Measurements from ENCODE around the gene CNDP1.

Gene CNDP1

GRCh38 chr18:74512321-74513053, 21.8 kb upstream of the CNDP1 start:
- TF ChIP-seq CREB1 (IDR thresholded peaks at IDR 0.05; ENCODE audit: low read depth) (no peak), ZBTB7A (IDR thresholded peaks at IDR 0.05; ENCODE audit: low read depth) (no peak), FOXM1 (IDR thresholded peaks at IDR 0.05; ENCODE audit: borderline replicate concordance, low read depth) (no peak), TAF1 (IDR thresholded peaks at IDR 0.05; ENCODE audit: low read depth) (no peak), RAD21 (IDR thresholded peaks at IDR 0.05; ENCODE audit: low read depth) (no peak), EGR1 (IDR thresholded peaks at IDR 0.05) (no peak), NFIC (IDR thresholded peaks at IDR 0.05) (no peak), MAX (IDR thresholded peaks at IDR 0.05) (no peak), TCF12 (IDR thresholded peaks at IDR 0.05; ENCODE audit: low read depth) (no peak), CEBPB (IDR thresholded peaks at IDR 0.05) (no peak), EP300 (IDR thresholded peaks at IDR 0.05; ENCODE audit: borderline replicate concordance) (no peak)

- no peak for TF ChIP-seq RAD21 (IDR thresholded peaks at IDR 0.05; ENCODE audit: low read depth)
- TF ChIP-seq TEAD4 (IDR thresholded peaks at IDR 0.05) = no peak
- TF ChIP-seq ZBTB7A (IDR thresholded peaks at IDR 0.05; ENCODE audit: low read depth) = no peak
- no peak for TF ChIP-seq EGR1 (IDR thresholded peaks at IDR 0.05)
- no peak for TF ChIP-seq CREB1 (IDR thresholded peaks at IDR 0.05; ENCODE audit: low read depth)
- TF ChIP-seq YY1 (IDR thresholded peaks at IDR 0.05; ENCODE audit: low read depth) = no peak
- TF ChIP-seq REST (IDR thresholded peaks at IDR 0.05; ENCODE audit: low read depth) = no peak
- no peak for TF ChIP-seq MAX (IDR thresholded peaks at IDR 0.05)
- no peak for TF ChIP-seq FOXM1 (IDR thresholded peaks at IDR 0.05; ENCODE audit: borderline replicate concordance, low read depth)
- no peak for TF ChIP-seq NFIC (IDR thresholded peaks at IDR 0.05)
- no peak for TF ChIP-seq USF1 (IDR thresholded peaks at IDR 0.05)
- TF ChIP-seq EP300 (IDR thresholded peaks at IDR 0.05; ENCODE audit: borderline replicate concordance) = no peak
Measured at GRCh38 chr18:74513149-74513882, 21.0 kb upstream of the CNDP1 start.

- TF ChIP-seq MAX (IDR thresholded peaks at IDR 0.05) (no peak), RAD21 (IDR thresholded peaks at IDR 0.05; ENCODE audit: low read depth) (no peak), CREB1 (IDR thresholded peaks at IDR 0.05; ENCODE audit: low read depth) (no peak), TAF1 (IDR thresholded peaks at IDR 0.05; ENCODE audit: low read depth) (no peak), EP300 (IDR thresholded peaks at IDR 0.05; ENCODE audit: borderline replicate concordance) (no peak), YY1 (IDR thresholded peaks at IDR 0.05; ENCODE audit: low read depth) (no peak), REST (IDR thresholded peaks at IDR 0.05; ENCODE audit: low read depth) (no peak), USF1 (IDR thresholded peaks at IDR 0.05) (no peak), ZBTB7A (IDR thresholded peaks at IDR 0.05; ENCODE audit: low read depth) (no peak), EGR1 (IDR thresholded peaks at IDR 0.05) (no peak), TCF12 (IDR thresholded peaks at IDR 0.05; ENCODE audit: low read depth) (no peak), FOXM1 (IDR thresholded peaks at IDR 0.05; ENCODE audit: borderline replicate concordance, low read depth) (no peak), NFIC (IDR thresholded peaks at IDR 0.05) (no peak), TEAD4 (IDR thresholded peaks at IDR 0.05) (no peak)
Measured at GRCh38 chr18:74513883-74514205, 20.5 kb upstream of the CNDP1 start.

GRCh38 chr18:74514860-74515495, 19.3 kb upstream of the CNDP1 start:
- TF ChIP-seq REST (IDR thresholded peaks at IDR 0.05; ENCODE audit: low read depth) = no peak

Data from Ishikawa (cell line).